Stimulated activated CD8-positive, alpha-beta memory T cell treated with anti-CD3 and anti-CD28 coated beads, Interleukin-4, amount 100 ng/mL, for 1 hour (primary cell): ENCODE data around the gene KATNAL2.

Experiments
- DNase-seq, 2 donors: peaks; one replicate each; pipeline ENCODE4 v3.0.0-alpha.2; 2020; ENCODE audit warnings: low read depth in 2 of 2, low spot score in 1 of 2

The KATNAL2 gene, protein sequence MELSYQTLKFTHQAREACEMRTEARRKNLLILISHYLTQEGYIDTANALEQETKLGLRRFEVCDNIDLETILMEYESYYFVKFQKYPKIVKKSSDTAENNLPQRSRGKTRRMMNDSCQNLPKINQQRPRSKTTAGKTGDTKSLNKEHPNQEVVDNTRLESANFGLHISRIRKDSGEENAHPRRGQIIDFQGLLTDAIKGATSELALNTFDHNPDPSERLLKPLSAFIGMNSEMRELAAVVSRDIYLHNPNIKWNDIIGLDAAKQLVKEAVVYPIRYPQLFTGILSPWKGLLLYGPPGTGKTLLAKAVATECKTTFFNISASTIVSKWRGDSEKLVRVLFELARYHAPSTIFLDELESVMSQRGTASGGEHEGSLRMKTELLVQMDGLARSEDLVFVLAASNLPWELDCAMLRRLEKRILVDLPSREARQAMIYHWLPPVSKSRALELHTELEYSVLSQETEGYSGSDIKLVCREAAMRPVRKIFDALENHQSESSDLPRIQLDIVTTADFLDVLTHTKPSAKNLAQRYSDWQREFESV

DNA sequence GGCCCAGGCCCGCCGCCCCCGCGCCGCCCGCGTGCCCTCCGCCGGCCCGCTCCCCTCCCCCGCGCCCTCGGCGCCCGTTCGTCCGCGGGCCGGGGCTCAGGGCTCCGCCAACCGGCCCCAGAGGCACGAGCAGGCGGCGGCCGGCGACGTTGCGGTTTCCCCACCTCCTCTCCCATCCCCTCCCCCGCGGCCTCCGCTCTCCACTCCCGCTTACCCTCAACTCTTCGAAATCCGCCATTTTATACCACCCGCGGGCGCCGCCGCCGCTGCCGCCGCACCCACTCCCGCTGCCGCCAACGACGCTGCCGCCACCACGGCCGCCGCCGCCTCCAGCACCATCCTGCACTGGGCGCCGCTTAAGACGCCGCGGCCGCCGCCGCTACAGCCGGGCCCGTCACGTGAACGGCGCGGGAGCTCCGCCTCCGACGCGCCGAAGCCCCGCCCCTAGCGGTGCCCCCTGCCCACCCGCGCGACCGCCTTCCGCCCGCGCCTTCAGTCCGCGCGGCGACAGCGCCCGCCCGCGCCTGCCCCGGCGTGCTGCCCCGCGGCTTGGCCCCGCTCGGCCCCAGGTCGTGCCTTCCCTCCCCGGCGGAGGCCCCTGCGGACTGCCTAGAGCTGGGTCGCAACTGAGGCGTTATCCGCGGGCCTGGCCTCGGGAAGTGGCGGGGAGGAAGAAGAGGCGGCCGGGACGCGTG is at the start of gene KATNAL2, which contains the start of gene PIAS2:
KATNAL2 (plus strand) TSS at position 495 of the 695 bp plus-strand sequence. CDS start 29,271 bp downstream, outside the sequence.
PIAS2 (minus strand) TSS at position 400 of the 695 bp plus-strand sequence; CDS start at position 238, 162 bp downstream.
- peak; percentile 21 to 54 for DNase-seq

DNA sequence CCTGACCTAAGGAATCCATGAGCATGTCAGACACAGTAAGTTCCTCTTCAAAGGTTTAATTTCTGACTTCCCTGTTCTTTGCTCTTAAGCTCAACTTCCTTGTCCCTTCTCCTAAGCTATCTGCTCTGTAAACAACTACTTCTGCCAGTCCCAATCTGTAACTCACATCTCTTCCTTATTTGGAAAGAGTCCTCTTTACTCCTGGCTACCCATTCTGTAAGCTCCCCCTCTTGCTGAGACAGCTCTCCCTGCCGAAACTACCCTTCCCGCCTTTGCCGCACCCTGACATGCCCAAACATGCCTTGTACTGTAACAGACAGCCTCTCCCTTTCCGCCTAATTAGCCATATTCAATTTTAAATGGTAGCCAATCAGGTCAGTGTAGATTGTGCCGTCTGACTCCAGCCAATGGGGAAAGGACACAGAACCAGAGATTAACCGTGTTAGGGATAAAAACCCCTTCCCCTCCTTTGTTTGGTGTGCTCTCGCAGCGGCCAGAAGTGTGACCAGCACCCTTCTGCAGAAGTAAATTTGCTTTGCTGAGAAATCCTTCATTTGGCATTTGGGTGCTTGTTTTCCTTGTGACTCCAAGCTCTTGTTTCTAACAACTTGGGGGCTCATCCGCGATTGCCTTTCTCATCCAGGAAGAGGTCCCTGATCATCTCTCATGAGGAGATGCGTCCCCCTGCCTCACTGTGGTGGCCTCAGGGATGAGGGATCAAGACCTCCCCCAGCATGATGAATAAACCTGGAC is 49.1 kb upstream of the KATNAL2 start:
- no peak for DNase-seq

DNA sequence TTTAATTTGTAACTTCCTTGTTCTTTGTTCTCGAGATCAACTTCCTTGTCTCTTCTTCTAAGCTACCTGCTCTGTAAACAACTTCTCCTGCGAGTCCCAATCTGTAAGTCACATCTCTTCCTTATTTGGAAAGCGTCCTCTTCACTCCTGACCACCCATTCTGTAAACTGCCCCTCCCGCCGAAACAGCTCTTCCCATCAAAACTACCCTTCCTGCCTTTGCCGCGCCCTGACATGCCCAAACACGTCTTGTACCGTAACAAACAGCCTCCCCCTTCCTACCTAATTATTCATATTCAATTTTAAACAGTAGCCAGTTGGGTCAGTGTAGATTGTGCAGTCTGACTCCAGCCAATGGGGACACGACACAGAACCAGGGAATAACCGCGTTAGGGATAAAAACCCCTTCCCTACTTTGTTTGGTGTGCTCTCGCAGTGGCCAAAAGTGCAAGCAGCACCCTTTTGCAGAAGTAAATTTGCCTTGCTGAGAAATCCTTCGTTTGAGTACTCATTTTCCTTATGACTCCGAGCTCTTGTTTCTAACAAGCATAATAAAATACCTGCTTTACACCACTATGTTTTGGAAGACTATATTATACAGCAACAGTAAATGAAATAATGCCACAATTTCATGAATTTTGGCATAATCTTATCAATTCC is 39.9 kb upstream of the KATNAL2 start:
- DNase-seq, result no peak

DNA sequence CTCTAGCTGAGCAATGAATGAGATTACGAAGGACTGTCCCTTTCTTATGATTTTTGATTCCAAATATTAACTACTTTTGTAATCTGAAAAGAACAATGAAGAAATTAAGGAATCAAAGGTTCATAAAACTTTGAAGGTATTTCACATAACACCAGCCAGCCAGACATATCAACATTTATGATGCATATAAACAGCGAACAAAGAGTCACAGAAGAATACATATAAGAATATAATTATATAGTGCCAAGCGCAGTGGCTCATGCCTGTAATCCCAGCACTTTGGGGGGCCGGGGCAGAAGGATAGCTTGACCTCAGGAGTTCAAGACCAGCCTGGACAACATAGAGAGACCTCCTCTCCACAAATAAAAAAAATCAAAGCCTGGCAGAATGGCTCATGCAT is 34.2 kb upstream of the KATNAL2 start:
- DNase-seq, result no peak

DNA sequence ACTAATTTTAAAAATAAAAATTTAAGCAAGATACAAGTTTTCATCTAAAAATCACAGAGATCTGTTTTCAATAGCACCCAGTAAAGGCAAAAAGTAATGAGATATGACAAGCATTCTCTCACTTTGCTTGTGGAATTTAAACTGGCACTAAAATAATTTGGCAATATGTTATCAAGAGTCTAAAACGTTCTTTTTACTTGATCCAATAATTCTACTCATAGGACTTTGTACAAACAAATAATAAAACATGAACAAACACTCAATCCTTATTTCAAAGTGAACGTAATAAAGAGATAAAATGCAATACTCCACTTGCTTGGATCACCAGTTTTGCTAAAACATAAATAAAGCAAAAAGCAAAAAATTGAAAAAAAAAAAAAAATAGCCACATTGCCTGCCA is 30.5 kb upstream of the KATNAL2 start:
- DNase-seq, result no peak

DNA sequence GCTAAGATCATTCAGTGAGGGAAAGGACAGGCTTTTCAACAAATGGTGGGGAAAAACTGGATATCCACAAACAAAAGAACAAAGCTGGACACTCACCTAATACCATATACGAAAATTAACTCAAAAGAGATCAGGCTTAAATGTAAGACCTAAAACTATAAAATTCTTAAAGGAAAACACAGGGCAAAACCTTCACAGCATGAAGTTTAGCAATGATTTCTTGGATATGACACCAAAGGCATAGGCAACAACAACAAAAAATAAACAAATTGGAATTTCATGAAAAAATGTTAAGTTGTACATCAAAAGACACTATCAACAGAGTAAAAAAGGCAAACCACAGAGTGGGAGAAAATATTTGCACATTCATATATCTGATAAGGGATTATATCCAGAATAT is 28.4 kb upstream of the KATNAL2 start:
- DNase-seq, result no peak

DNA sequence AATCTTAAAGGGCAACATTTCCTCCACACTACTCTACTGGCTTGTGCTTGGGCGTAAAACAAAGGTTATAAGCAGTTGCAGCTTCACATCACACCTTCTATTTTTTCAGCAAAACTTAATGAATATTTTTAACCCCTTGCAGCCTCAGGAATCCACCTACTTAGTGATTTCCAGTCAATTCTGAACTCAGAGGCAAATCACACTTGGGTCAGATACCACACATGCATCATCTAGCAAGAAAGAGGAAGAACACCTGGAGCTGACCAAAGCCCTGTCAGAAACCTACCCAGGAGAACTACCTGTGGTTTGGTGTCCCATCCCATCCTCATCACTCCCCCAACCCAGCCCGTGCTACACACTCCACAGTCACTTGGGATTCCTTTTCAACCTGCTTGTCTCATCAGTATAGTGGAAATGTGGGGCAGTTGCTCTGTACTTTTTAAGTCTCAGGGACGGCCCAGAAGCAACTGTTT is 25.6 kb upstream of the KATNAL2 start:
- no peak for DNase-seq

DNA sequence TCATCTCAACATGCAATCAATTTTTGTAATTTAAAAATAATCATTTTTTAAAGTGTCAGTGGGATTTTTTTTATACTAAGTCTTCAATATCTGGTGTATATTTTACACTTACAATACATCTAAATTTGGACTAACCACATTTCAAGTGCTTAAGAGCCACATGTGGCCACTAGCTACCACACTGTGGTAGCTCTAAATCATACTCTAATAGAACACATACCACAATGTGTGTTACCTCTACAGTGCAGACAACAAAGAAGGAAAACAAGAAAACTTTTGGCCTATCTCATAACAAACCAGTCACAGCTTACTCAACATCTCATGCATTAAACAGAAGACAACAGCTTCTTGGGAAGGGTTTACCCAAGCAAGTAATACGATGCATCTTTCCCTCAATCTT is 24.6 kb upstream of the KATNAL2 start:
- no peak for DNase-seq

DNA sequence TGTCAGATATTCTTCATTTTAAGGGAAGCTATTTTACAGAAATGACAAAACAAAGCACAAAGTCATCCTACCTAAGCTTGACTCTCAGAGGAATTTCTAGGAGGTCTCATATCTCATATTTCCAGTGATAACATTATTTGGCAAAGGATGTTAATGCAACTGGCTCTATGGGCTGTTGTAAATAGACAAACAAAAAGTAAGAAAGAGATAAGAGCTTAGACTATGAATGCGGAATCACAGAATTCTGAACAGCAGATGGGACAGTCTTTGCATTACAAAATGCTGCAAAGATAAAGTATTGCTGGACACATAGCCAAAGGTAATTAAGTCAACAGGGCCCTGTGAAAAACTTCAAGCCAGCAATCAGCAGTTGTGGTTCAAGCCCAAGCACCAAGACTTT is 24.0 kb upstream of the KATNAL2 start:
- no peak for DNase-seq

DNA sequence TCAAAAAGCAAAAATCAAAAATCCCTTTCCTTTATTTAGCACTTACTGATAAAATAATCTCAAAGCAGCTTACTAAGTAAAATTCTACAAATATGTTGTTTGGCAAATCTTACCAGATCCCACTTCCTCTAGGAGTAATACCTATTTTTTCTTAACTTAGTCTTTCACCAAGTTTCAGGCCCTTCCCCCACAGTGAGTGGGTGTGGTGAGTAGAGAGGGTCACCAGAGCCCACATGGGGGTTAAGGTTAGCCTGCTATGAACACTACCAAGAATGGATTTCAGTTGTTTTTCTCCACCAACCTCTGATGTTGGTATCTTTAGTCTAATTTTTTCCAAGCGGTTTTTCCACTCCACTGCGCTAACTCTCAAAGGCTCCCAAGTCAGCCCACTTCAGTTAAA is 23.3 kb upstream of the KATNAL2 start:
- no peak for DNase-seq

DNA sequence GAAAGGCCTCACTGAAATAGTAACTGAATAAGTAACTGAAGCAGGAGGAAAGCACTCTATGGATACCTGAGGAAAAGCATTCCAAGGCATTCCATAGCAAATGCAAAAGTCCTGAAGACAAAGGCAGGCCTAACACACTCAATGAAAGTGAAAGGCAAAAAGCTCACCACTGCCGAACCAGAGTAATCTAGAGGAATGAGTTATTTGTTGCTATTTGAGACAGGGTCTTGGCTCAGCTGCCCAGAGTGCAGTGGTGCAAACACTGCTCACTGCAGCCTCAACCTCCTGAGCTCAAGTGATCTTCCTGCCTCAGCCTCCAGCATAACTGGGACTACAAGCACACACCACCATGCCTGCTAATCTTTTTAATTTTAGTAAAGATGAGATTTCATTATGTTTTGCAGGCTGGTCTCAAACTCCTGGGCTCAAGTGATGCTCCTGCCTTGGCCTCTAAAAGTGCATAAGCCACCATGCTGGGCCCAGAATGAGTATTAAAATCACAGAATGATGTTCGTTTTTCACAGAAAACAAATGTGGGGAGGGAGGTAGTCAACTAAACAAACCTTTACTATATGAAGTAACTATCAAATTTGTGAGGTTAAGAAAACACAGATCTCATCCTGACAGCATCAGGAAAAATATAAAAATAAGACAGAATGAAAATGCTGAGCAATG is 18.0 kb upstream of the KATNAL2 start:
- no peak for DNase-seq

DNA sequence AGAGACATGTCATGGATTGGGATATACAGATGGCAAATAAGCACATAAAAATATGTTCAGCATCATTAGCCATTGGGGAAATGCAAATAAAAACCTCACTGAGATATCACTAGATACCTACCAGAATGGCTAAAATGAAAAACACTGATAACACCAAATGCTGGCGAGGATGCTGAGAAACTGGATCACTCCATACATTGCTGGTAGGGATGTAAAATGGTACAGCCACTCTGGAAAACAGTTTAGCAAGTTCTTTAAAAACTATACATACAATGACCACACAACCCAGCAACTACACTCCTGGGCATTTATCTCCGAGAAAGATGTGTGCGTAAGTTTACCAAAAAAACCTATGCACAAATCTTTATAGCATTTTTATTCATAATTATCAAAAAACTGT is 14.0 kb upstream of the KATNAL2 start:
- DNase-seq, result no peak

DNA sequence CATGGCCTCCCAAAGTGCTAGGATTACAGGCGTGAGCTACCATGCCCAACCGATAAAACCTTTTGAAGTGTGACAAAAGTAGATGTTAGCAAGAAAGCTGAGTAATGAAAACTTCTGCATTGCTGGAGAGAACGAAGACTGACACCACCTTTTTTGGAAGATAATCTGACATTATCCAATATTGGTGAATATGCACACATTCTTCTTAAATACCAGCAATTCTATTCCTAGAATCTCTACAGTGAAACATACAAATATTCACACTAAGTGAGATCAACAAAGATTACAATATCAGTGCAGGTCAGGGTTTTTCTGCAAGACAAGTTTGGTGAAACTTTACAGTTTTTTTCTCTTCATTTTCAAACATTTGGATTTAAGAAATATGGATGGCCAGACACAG is 7.9 kb upstream of the KATNAL2 start:
- no peak for DNase-seq

DNA sequence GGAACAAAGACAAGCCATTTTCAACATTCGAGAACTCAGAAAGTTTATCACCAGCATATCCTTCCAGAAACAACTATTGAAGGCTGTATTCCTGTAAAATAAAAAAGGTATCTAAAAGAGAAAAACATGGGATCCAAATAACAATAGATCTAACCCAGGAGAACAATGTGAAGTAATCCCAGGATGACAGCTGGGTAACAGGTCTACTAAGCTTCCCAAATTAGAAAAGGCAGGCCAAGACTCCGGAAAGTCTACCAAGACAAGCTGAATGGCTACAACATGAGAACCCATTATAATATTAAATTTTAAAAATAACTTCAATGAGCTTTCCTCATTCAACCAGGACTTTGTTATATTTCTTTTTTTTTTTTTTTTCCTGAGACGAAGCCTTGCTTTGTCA is 6.5 kb upstream of the KATNAL2 start:
- no peak for DNase-seq

DNA sequence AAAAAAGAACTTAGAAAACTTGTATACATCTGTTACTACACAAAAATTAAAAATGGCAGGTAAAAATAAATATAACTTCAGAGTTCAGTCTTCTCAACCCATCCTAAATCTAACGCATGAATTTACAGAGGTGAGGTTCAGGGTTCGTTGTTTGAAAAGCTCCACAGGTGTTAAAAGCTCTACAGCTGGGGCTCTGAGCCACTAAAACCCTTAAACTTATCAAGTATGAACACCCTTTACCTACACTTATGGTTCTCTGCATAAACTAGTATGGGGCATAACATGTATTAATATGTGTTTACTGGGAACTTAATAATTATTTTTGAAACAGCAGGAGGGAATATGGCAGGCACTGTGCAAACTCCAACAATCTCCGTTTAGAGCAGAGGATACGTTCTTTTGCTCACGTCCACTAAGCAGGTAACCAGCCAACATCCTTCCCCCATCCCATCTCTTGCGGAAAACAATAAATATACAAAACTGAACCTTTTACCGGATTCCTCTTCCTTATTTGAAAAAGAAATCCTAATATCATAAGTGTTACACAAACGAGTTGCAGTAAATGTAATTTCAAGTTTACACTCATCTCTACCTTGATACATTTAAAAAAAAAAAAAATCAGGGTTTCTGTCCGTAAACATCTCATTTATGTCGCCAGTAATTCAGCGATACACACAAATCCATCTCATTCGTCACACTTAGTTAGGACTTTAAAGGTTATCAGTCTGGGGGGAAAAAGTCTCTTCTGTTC is 1.4 kb upstream of the KATNAL2 start:
- no peak for DNase-seq

DNA sequence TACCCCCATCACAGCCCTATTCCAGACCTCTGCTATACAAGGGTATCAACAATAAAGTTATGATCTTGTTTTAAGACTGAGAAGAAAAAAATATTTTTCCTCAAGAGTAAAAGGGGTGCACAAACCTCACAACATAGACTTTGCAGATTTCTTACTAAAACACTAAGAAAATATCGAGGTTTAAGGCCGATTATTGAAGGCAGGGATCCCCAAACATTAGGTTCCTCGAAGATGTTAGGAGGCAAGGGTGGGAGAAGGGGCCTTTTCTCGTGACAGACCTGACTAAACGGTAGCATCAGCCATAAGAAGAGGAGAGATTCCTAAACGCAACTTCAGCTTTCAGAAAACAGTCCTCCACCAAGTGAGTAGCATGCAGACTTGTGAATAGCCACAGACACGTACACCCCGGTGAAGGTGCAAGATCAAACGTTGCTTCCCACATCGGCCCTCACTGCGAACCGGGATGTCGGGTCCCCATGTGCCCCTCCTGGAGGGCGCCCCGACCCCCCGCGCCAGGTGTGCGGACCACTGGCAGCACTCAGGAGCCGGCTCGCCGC is 773 bp upstream of the KATNAL2 start:
- DNase-seq, result peak in 1 of 2 donors; percentile 10

DNA sequence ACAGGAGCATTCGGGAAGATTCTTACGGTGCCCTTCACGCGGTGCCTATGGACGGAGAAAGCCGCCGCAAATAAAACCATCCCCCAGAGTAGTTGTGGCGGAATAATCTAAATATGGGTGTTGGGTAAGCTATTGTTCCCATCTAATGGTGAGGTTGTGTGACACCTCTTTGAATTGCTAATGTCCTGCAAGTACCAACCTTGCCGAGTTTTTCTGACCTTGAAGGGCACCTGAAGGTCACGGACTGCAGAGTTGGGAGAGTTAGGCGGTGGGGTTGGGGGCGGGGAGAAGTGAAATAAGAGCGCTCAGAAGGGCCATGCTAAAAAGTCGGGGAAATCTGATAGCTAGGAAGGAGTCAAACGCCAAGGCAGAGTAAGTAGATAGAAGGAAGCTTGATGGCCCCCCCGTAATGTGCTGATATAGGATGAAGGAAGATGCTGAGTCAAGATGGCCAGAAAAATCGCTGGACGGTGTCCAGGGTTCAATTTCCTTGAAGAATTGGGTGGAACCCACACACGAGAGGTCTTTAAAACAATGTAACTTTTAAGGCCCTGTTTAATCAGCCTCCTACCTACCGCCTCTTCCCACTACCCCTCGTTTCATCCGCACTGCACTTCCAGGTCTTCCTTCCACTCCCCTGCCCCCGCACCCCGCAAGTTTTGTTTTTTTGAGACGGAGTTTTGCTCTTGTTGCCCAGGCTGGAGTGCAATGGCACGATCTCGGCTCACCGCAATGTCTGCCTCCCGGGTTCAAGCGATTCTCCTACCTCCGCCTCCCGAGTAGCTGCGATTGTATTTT is 600 bp downstream of the KATNAL2 start:
- DNase-seq, result no peak

DNA sequence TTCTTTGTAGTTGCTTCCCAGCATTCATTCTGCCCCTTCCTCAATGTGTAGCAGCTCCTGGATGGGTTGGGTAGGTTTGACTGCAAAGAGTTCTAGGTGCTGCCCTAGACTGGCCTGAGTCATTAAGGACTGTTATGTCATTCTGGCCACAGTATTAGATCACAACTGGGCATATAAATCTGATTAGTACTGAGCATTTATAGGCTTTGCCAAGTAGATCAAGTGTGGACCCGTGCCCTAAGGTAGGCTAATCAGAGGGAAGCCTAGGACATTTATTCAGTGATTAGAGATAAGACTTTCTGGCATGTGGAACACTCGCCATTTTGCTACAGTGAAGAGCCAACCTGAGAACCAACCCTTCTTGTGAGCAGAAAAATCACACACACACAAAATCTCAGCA is 2.7 kb downstream of the KATNAL2 start:
- no peak for DNase-seq
